COR-L47 (cell line): ENCODE results near the gene TBC1D5.

Source experiments
- DNase-seq: peaks from one replicate; lab custom pipeline; 2025; lab: John Stamatoyannopoulos, UW

The TBC1D5 gene

DNA sequence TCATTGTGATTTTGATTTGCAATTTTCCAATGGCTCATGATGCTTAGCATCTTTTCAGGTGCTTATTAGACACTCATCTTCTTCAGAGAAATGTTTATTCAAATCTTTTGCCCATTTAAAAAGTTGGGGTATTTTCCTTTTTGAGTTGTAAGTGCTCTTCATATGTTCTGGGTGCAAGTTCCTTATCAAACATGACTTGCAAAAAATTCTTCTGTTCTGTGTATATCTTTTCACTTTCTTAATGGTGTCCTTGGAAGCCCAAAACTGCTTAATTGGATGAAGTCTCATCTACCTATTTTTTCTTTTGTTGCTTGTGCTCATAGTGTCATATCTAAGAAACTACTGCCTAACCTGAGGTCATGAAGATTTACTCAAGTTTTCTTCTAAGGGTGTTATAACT, 524.8 kb downstream of the TBC1D5 start:
- DNase-seq = no peak

DNA sequence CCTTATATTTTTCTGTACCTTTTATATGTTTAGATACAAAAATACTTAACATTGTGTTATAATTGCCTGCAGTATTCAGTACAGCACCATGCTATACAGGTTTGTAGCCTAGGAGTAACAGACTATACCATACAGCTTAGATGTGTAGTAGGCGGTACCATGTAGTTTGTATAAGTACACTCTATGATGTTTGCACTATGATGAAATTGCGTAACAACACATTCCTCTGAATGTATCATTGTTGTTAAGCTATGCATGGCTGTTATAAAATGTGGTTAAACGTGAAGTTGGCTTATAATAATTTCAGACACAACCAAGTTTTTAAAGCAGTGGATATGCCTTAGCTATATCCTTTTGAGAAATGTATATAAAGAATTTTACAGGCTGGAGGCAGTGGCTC, 529.3 kb downstream of the TBC1D5 start:
- no peak for DNase-seq

DNA sequence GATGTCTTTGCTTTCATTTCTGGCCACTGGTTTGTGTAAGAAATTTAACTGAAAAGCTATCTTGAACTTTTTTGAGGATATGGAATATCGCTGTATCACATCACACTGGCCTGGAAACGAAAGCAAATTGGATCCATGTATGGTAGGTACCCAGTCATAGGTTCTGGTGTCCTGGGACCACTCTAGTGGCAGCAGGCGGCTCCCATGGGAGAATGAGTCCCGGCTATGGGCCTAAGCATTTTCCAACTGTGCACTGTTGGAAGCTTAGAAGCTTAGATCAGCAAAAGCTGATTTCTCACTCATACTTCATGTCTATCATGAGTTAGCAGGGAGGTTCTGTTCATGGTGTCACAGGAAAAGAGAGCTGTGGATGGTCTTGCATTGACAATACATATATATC, 534.5 kb downstream of the TBC1D5 start:
- no peak for DNase-seq

DNA sequence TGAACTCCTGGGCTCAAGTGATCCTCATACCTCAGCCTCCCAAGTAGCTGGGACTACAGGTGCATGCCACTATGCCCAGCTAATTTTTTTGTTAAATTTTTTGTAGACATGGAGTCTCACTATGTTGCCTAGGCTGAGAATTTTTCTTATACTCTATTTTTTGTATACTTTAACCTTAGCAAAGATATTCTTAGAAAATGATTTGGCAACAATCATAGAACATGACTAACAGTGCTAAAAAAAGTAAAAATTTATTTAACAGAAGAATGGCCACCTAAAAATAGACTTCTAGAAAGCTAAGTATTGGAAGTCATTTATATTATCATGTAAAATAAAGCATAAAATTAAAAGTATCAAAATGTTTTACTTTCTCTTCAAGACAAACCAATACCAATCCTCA, 535.4 kb downstream of the TBC1D5 start:
- DNase-seq = no peak

DNA sequence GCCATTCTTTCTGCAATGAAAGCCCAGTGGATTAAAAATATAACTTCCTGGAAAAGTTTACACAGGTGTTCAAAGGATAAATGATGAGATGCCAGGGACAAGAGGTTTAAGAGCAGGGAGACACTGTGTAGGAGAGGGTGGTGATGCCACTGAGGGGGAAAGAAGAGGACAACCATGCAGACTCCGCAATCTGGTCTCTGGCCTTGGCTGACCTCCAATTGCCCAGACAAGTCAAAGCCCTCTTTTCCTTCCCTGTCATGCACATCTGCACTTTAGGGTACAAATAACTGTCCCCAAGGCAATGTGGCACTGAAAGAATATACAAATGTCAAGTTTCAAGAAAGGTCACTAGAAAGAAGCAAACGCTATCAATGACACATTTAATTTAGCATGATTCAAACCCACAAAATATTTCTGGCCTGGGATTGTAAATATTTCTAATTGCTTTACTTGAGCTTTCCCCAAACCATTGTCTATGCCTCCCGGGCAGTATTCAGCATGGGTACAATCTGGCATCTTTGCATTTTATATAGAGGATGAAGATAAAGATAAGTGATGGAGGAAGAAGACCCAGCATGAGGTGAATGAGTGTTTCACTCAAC, 538.3 kb downstream of the TBC1D5 start:
- no peak for DNase-seq

DNA sequence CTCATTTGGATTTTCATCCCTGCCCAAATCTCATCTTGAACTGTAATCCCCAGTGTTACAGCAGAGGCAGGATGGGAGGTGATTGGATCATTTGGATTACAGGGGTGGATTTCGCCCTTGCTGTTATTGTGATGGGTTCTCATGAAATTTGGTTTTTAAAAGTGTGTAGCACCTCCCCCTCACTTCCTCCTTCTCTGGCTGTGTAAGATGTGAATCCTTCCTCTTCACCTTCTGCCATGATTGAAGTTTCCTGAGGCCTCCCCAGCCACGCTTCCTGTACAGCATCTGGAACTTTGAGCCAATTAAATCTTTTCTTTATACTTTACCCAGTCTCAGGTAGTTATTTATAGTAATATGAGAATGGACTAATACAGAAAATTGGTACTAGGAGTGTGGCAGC, 540.9 kb downstream of the TBC1D5 start:
- no peak for DNase-seq

DNA sequence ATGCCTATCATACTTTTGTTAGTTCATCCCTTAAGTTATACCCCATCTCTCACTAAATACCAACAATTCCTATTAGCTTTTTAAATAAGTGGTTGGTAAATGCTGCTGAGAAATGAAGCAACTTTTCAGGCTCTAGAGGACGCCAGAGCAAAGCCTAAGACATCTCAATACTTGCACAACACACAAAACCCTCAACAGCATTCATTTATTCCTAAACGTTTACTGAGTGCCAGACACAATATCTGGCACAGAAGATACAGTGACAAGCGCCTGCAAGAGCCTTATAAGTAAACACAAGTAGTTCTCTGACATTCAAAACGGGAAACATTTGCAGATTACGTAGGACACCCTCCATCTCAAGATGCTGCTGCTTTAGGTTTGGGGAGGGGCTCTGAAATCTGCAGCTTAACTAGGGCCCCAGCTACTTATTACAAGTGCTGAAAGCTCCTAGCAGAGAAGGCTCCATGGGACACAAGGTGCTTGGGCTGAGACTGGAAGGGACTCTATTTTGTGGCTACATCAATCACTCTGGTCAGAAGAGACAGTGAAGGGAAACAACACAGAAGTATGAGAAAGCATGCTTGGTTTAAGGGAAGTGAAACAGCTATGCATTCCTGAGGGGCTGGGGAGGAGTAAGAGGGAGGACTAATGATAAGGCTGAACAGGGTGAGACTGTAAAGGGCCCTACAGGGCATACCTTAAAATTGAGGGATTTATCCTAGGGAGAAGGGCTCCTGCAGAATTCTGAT, 546.4 kb downstream of the TBC1D5 start:
- no peak for DNase-seq

DNA sequence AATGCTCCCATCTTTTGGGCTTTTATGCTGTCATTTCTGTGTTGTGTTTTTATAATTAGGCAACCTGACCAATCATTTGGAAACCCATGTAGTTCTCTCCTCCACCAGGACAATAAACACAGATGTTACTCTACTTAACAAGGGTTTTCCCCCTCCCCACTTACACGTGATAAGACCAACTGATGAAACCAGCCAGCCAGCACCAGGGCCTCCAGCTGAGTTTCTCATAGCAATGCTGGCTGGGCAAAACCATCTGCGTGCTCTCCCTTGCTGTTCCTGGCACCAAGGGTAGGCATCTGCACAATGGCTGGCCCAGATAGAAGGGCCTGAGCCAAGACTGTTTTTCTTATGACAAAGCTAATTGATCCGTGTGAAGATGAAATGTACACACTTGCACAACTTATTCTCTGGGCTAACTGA, 547.2 kb downstream of the TBC1D5 start:
- DNase-seq = peak; percentile 46

DNA sequence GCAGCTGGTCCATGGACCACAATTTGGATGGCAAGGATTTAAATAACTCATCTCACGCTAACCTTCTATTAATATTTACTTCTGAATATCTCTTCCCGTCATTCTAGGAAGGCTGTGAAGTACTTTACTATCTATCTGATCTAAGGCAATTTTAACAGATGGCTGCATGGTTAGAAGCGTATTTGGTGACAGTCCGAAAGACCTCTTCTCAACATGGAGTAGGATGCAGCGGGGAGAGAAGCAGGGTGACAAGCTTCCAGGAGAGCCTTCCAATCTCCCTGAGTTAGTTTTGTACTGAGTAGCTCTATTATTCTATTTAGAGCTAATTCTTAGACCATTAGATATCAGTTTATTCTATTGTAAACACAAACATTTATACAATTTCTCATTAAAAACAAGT, 548.3 kb downstream of the TBC1D5 start:
- no peak for DNase-seq

DNA sequence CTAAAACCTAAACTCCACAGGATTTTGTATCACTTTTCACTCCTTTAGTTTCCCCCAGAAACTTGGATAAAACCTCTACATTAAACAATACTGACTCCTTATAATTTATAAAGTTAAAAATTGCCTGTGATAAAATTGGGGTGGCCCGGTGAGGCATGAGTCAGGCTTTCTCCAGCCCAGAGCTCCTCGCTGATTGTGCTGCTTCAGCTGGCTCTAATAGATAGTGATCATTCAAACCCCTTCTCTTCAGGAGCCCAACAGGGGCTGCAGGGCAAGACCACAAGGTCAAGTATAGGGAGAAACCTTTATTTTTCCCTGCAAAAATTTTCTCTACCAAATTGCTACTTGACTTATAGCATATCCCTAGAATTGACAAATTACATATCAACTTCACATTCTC, 549.4 kb downstream of the TBC1D5 start:
- no peak for DNase-seq

DNA sequence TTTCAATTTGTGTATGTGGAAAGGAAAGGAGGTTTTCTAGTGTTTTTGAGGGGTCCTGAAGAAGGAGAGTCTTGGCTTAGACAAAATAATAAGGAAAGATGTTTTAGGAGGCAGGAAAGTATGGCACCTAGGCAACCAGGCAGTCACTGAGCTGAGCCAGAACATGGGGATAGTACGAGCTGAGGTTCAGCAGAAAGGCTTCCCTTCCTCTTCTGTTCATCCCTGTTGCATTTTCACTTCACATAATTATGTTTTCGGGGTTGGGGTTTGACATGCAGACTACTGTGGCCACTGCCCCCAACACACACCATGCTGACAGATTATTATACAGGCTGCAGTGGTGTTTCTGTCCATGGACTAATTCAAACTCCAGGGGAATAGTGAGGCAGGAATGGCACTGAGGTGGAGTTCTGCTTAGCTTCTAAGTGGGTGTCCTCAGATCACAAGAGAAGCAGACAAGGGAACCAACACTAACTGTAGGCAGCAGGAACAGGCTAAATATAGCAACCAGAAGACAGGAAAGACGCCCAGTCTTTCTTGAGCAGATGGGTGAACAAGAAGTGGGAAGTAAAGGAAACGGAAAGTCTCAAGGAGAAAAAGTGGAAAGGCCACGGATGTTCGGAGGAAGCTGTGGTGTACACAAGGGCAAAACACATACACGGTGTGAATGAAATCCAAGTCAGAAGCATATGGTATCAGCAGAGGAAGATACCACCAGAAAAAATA, 551.9 kb downstream of the TBC1D5 start:
- no peak for DNase-seq

DNA sequence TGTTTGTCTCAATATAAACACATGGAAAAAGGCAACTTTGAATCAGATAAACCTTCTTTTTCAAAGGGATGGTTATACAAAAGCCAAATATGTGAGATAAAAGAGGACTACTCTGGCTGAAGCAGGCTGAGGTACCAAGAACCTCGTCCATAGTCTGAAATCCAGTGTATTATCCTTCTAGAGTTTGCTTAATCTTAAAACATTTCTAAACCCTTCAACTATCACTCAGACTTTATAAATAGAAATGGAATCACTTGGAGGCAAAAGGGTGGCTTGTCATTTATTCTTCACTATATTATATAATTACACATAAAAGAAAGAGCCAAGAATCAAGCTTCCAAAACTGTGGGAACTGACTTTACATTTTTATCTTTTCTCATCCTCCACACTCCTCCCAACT, 554.1 kb downstream of the TBC1D5 start:
- DNase-seq = no peak

DNA sequence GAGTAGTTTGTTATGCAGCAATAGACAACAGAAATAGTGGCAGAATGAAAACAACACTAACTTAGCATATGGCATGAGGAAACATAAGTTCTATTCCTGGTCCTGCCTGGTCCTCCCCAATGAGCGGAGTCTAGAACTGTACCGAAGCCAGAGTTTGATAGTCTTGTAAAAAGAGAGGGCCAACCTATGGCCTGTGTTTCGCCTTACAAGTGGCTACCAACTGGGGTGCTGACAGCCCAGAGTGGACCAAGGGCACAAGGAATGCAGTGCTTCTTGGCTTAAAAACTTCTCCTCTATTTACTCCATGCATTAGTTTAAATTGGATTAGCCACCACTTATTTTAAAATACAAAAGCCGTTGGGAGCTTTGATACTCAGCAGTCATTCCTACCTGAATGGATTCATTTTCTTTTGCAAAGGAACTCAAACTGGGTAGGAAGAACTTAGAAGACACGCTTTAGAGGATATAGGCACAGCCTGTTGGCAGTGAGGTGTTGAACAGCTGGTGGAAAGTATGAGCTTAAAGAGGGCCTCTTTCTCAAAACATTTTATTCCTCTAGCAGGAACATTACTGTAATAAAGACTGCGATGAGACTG, 554.7 kb downstream of the TBC1D5 start:
- no peak for DNase-seq

DNA sequence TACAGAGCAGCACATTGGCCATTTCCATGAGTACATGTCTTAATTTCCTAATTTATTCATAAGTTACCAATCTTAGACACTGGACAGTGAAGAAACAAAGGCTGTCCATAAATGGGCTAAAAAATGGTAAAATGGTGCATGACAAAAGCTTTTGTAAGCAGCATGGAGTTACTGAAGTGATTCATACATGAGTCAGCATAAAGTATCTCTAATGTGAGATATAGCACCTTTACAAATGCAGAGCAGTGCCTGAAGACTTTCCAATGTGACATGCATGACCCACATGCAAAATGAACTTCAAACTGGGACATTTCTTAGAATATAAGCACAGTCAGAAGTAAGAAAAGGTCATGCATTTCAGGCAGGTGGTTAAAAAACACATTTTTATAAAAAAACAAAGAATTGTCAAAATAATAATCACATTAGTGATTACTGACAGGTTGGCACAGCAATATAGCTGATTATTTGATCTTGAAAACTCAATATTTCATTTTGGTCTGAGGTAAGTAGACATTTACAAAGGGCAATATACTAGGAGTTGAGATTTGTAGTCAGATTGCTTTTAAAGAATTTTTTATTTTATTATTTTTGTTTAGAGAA, 558.4 kb downstream of the TBC1D5 start:
- DNase-seq = no peak

DNA sequence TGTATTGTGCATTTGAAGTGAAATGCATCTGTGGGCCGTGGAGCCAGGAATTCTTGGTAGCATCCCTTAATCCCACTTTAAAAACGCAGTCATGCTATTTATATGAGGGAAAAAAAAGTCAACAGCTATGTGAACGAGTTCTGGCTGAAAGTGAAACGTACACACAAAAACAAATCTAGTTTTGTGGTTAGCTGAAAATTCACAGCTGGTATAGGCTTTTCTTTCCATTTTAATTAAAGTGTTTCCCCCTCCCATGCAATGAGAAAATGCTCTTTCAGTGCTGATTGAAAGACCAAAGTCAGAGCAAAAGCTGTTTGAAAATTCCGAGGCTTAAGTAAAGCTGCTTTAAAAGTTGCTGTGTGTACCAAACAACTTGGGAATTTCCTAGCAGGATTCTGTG, 560.3 kb downstream of the TBC1D5 start:
- no peak for DNase-seq

DNA sequence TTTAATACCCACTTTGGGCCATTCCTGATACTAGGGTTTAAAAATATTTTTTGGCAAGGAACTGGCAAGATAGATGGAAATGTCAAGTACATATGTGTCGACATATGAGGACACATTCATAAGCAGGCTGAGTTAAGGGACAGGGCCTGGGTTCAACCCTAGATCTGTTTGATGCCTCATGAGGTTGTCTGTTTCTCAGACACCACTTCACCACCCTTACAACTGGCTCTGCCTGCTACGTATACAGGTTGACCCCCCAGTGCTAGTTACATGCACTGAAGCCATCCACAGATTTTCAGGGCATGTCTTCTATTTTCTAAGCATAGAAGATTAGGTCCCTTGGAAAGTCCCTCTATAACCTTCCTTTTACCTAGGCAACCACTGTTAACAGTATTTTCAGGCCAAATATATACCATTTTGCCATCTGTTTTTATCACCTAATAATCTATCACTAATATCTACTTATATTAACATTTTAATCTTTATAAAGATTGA, 561.0 kb downstream of the TBC1D5 start:
- no peak for DNase-seq

DNA sequence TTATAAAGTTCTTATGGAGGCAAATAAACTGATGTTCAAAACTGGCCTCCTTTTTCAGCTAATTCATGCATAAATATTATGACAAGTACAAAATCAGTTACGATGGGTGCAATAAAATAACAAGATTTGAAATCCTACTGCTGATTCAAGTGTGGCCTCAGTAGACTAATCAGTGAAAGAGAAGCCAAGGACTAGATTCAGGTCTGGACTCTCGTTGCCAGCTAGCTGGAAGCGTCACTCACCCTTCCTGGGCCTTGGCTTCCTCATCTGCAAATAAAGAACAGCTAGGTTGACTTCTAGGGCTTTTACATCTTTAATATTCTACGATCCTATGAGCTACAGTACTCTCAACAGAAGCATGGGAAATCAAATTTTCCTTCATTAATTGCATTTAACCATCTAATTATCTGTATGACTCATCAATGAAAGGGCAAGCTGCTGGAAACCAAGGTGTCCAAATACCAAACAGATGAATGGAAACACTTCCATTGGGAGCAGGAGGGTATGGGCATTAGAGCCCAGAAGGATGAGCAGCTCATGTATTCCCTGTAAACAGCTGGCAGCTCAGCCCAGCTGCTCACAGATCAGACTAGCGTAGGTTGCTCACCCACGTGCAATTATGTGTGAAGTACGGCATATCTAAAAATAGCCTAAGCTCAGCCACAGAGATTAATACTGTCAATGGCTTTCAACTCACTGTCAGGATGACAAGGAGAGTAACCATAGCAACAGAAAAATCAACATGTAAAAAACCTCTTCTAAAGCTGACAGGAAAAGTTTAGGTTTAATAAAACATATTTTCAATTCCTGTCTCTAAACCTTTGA, 562.8 kb downstream of the TBC1D5 start:
- DNase-seq = no peak

DNA sequence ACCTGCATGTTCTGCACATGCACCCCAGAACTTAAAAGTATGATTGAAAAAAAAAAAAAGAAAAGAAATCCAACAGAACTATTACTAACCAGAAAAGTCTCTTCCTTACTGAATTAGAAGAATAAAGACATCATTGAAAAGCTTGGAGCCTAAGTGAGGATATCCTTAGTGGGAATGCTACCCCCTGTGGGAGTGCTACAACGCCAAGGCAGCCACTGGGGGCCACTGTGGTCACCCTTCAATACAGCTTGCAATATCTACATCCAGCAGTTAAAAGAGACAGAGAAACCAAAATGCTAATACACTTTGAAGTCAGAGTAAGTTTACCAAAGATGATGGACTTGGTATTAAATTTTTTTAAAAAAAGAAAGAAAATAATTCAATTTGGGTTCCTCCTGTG, 565.7 kb downstream of the TBC1D5 start:
- DNase-seq = no peak

DNA sequence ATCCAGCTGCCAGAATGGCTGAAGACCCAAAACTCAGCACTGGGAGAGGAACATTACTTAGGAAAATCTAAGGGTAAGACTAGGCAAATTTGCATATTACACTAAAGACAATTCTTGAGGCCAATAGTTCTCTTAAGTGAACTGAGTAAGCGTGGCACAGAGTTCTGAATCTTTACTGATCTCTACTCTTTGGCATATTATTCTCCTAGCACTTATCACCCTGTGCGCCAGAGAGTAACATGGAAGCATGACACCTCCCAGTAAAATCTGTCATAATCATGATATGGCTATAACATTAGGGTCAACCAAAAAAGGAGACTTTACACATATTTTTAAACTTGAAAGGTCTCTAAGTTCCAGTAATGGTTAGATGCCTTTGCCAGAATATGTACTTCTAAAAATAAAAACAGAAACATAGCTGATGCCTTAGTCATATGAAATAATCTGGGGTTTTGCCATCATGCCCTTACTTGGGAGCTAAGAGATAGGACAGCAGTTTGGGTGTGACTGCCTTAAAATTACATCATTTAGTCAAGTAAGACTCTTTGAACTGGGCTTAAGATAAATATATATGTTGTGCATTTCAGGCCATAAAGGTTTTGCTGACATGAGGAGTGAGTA, 567.1 kb downstream of the TBC1D5 start:
- DNase-seq = no peak

DNA sequence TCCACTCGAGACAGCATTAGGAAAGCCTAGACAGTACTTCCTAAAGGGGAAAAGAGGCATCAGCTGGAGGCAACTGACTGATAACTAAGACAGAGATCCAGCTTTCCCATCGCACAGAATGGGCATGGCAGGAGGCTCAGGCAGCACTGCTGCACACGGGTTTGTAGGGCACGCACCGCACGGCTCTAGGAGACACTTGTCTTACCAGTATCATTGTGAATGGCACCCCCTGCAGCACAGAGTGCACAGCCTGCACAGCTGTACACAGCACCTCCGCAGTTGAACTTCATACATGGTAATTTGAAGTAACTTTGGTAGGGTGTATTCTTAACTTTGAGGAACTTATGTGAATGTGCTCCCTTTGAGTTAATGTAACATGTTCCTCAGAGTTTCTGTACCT, 576.1 kb downstream of the TBC1D5 start:
- DNase-seq = no peak

DNA sequence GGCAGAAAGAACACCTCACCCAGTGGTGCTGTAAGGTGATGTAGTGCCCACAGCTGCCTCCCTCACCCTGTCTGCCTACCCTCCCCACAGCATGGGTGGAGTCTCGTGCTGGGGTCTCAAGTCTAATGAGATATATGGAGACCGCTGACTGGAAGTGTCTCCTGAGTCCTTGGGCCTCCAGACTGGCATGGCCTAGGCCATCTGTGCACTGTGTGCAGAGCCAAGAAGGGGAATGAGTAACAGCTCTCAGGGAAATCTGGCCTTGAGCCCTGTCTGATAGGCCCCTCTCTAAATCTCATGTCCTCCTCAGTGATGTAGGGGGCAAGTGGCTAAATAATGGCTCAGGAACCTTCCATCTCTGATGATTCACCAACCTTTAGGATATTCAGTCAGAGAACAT, 580.3 kb downstream of the TBC1D5 start:
- no peak for DNase-seq
